HUES48 (cell line): ENCODE data around the gene SPOCK2.
A peak's percentile ranks its signal among the peaks of the same experiment; 100 is the strongest.

Experiments used
- H3K27ac ChIP-seq: one replicate; pipeline ENCODE4 v1.7.0; 2013; ENCODE audit warnings: low read depth, low read length, inconsistent platforms
- H3K27me3 ChIP-seq: 2 replicates; pipeline ENCODE4 v1.6.1; 2013; ENCODE audit warnings: mild to moderate bottlenecking, low read length; ENCODE audit not compliant: control insufficient read depth, insufficient read depth
- H3K36me3 ChIP-seq: 2 replicates; pipeline ENCODE4 v1.6.1; 2013; ENCODE audit warnings: low read length; ENCODE audit not compliant: control insufficient read depth, insufficient read depth
- H3K4me1 ChIP-seq: 2 replicates; pipeline ENCODE4 v1.6.1; 2013; ENCODE audit warnings: mild to moderate bottlenecking, low read length; ENCODE audit not compliant: control insufficient read depth, insufficient read depth
- H3K4me3 ChIP-seq: 2 replicates; pipeline ENCODE4 v1.5.1; 2013; ENCODE audit warnings: mild to moderate bottlenecking, low read depth, low read length
- H3K9ac ChIP-seq: 2 replicates; pipeline ENCODE4 v1.6.1; 2013; ENCODE audit warnings: mild to moderate bottlenecking, low read depth, low read length, moderate library complexity
- H3K9me3 ChIP-seq: 2 replicates; pipeline ENCODE4 v1.6.1; 2013; ENCODE audit warnings: low read length; ENCODE audit not compliant: control insufficient read depth, insufficient read depth

The SPOCK2 gene

GRCh38 chr10:72096115-72097000, 8.0 kb upstream of the SPOCK2 start:
- no peak overlapping the region for H3K4me3 ChIP-seq
- no peaks in the 10 kb centered on the region for H3K4me1 ChIP-seq
- no peak overlapping the region for H3K27ac ChIP-seq
- H3K9me3 ChIP-seq = no peaks in the 10 kb centered on the region
- H3K9ac ChIP-seq = no peak overlapping the region
- no peaks in the 10 kb centered on the region for H3K27me3 ChIP-seq
- peaks cover 11% of the 10 kb centered on the region for H3K36me3 ChIP-seq

DNA sequence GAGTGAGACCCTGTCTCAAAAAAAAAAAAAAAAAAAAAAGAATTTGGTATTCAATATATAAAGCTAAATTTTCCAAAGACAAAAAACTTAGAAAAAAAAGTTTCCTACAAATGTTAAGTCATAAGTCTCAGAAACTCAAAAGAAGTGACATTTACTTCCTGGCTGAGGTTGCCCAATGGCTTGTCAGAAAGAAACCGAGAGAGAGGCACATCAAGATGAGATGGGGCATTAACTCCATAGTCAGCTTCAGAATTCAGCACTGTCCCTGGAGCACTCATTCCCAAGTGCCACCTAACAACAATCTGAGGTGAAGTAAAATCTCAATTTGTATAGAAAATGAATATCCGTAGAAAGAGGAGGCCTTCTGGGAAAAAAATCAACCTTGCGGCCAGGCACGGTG, 6.8 kb upstream of the SPOCK2 start:
- Histone ChIP-seq H3K9me3 (no peaks in the 10 kb centered on the region), H3K27me3 (peaks cover 4% of the 10 kb centered on the region; the same call in 1 of the 2 replicates), H3K4me1 (no peaks in the 10 kb centered on the region), H3K36me3 (peaks cover 11% of the 10 kb centered on the region), H3K4me3 (no peak overlapping the region), H3K27ac (no peak overlapping the region), H3K9ac (no peak overlapping the region)

DNA sequence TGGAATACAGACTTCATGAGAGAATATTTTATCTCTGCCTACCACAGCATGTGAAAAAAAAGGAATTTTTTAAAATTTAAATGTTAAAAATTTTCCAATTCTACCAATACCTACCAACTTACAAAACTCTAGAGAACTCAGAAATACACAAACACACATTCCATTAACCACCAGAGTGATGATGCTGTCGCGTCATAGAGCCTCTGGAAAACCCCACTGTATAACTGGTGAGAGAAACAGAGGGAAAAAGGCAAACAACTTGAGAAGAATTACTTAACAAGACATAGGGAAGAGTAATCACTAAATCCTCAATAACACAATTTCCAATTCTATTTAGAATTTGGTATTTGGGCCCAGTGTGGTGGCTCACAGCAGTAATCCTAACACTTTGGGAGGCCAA, 6.2 kb upstream of the SPOCK2 start:
- no peak overlapping the region for H3K27ac ChIP-seq
- H3K4me1 ChIP-seq = peaks cover 4% of the 10 kb centered on the region; the same call in 1 of the 2 replicates
- H3K36me3 ChIP-seq = peaks cover 11% of the 10 kb centered on the region
- no peak overlapping the region for H3K9ac ChIP-seq
- H3K27me3 ChIP-seq = peaks cover 10% of the 10 kb centered on the region
- no peak overlapping the region for H3K4me3 ChIP-seq
- no peaks in the 10 kb centered on the region for H3K9me3 ChIP-seq

GRCh38 chr10:72093450-72093849, 5.1 kb upstream of the SPOCK2 start:
- Histone ChIP-seq H3K9me3 (no peaks in the 10 kb centered on the region), H3K27ac (no peak overlapping the region), H3K9ac (no peak overlapping the region), H3K4me1 (peaks cover 12% of the 10 kb centered on the region), H3K27me3 (peaks cover 20% of the 10 kb centered on the region), H3K4me3 (no peak overlapping the region), H3K36me3 (peaks cover 11% of the 10 kb centered on the region)

DNA sequence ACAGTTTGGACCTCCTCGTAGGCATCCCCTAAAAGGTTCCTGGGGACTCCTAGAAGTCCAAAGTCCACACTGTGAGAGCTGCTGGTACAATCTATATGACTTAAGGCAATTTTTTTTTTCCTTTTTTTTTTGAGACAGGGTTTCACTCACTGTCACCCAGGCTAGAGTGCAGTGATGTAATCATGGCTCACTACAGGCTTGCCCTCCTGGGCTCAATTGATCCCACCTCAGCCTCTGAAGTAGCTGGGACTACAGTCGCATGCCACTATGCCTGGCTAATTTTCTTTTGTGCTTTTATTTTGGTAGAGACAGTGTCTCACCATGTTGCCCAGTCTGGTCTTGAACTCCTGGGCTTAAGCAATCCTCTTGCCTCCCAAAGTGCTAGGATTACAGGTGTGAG, 4.6 kb upstream of the SPOCK2 start:
- Histone ChIP-seq H3K4me1 (peaks cover 14% of the 10 kb centered on the region), H3K27ac (no peak overlapping the region)

GRCh38 chr10:72092171-72092924, 4.0 kb upstream of the SPOCK2 start:
- H3K27ac ChIP-seq = no peak overlapping the region
- H3K9me3 ChIP-seq = no peaks in the 10 kb centered on the region
- H3K27me3 ChIP-seq = peaks cover 31% of the 10 kb centered on the region
- peaks cover 14% of the 10 kb centered on the region for H3K4me1 ChIP-seq
- H3K36me3 ChIP-seq = peaks cover 11% of the 10 kb centered on the region
- H3K4me3 ChIP-seq = no peak overlapping the region
- H3K9ac ChIP-seq = no peak overlapping the region

More for the DNA sequence above, 4.6 kb upstream of the SPOCK2 start:
- Histone ChIP-seq H3K27me3 (peaks cover 24% of the 10 kb centered on the region), H3K9ac (no peak overlapping the region), H3K9me3 (no peaks in the 10 kb centered on the region), H3K4me3 (no peak overlapping the region), H3K36me3 (peaks cover 11% of the 10 kb centered on the region)

- Histone ChIP-seq H3K4me3 (no peak overlapping the region), H3K27me3 (peaks cover 51% of the 10 kb centered on the region), H3K9ac (no peak overlapping the region), H3K36me3 (no peaks in the 10 kb centered on the region), H3K9me3 (no peaks in the 10 kb centered on the region), H3K27ac (no peak overlapping the region), H3K4me1 (peaks cover 19% of the 10 kb centered on the region)
Measured at GRCh38 chr10:72090326-72090725, 2.0 kb upstream of the SPOCK2 start.

DNA sequence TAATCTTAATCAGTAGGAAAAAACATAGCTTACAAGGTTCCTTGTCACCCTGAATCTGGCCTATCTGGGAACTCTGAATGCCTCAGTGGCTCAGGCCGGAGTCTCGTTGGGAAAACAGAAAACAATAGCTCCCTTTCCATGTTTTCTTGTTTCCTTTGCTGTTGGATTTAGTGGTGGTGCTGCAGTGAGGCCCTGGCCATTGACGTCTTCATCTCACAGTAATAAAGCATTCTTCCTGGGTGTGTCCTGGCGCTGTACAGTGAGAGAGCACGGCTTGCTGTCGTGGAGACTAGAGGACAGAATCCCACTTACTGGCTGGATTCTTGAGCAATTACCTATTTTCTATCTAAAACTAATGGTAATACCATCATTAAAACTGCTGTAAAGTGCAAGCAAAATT, 1.3 kb upstream of the SPOCK2 start:
- Histone ChIP-seq H3K36me3 (no peaks in the 10 kb centered on the region), H3K9me3 (no peaks in the 10 kb centered on the region), H3K4me3 (no peak overlapping the region), H3K4me1 (peaks cover 19% of the 10 kb centered on the region), H3K9ac (no peak overlapping the region), H3K27ac (no peak overlapping the region), H3K27me3 (peaks cover 58% of the 10 kb centered on the region)

DNA sequence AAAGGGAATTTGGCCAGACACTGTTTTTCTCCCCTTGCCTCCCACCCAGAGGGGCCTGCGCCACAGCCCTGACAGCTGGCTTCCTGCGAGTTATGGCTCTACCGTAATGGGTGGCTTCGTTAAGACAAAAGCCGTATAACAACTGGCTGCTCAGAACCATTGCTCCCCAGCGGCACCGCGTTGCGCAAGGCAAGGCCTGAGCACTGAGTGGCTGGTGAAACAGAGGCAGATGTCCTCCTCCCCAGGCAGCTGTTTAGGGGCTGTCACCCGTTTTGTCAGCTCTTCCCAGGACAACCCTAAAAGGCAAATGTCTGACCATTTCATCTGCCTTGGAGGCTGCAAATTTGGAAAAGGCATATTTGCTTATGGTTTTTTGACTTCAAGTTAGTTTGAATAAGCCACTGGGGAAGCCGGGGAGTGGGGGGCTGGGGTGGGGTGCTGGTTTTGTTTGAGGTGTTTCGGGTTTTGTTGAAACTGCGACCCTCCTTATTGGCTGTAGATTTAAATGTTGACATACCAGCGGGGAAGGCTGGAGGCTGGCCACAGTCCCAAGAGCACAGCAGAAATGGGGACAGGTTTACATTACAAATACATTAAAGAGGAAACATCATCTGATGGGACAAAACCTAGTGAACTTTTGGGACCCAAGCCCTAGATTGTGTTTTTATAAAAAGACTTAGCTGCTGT, 681 bp upstream of the SPOCK2 start:
- H3K9me3 ChIP-seq = no peaks in the 10 kb centered on the region
- H3K27ac ChIP-seq = no peak overlapping the region
- H3K36me3 ChIP-seq = no peaks in the 10 kb centered on the region
- H3K4me1 ChIP-seq = peaks cover 19% of the 10 kb centered on the region
- peak overlapping the region; percentile 56 for H3K4me3 ChIP-seq
- H3K27me3 ChIP-seq = peaks cover 59% of the 10 kb centered on the region
- H3K9ac ChIP-seq = no peak overlapping the region

GRCh38 chr10:72087392-72087968, 871 bp downstream of the SPOCK2 start:
- no peak overlapping the region for H3K9ac ChIP-seq
- peak overlapping the region; percentile 56 for H3K4me3 ChIP-seq
- peaks cover 59% of the 10 kb centered on the region for H3K27me3 ChIP-seq
- no peak overlapping the region for H3K27ac ChIP-seq
- H3K4me1 ChIP-seq = peaks cover 19% of the 10 kb centered on the region
- no peaks in the 10 kb centered on the region for H3K36me3 ChIP-seq
- no peaks in the 10 kb centered on the region for H3K9me3 ChIP-seq
